GM19240 (cell line): ENCODE results near the gene USP21.

Source experiments
- DNase-seq: peaks from one replicate; pipeline ENCODE4 v3.0.0; 2011; ENCODE audit warnings: low spot score; ENCODE audit not compliant: insufficient read length

Gene USP21

GRCh38 chr1:161133220-161133740 lies 26.0 kb upstream of the USP21 start:
- DNase-seq: peak; percentile 22

DNA sequence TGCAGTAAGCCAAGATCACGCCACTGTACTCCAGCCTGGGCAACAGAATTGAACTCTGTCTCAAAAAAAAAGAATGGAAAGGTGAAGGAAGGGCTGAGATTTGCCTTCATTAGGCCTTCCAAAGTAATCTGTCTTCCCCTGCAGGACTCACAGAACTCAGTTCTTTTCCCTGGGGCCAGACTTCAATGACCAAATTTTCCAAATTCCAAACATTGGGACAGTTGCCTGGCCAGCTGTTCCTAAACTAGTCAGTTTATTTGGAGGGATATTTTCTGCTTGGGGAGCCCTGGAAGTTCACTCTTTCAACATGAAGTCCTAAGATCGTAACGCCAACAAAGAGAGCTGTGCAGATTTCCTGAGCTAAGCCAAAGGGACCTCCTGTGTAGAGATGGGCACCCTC lies 21.4 kb upstream of the USP21 start:
- DNase-seq: no peak

DNA sequence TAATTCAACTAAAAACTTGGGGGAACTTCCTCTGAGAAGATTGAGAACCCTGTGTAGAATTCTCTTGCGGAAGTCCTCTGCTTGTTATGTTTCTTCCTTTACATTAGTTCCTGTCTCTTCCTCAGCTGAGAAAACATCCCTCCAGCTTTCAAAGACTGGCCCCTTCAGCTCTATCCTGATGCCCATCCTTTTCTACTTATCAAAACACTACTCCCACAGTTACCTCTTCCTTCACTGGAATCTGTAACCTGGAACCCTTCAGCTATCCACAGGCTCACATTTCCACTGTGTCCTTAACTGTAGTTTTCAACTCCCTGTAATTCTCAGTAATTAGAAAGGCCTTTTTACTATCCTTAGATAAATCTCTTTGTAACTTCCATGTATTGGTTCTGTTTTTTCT lies 20.9 kb upstream of the USP21 start:
- DNase-seq: no peak

GRCh38 chr1:161139766-161140165 lies 19.5 kb upstream of the USP21 start:
- no peak for DNase-seq

DNA sequence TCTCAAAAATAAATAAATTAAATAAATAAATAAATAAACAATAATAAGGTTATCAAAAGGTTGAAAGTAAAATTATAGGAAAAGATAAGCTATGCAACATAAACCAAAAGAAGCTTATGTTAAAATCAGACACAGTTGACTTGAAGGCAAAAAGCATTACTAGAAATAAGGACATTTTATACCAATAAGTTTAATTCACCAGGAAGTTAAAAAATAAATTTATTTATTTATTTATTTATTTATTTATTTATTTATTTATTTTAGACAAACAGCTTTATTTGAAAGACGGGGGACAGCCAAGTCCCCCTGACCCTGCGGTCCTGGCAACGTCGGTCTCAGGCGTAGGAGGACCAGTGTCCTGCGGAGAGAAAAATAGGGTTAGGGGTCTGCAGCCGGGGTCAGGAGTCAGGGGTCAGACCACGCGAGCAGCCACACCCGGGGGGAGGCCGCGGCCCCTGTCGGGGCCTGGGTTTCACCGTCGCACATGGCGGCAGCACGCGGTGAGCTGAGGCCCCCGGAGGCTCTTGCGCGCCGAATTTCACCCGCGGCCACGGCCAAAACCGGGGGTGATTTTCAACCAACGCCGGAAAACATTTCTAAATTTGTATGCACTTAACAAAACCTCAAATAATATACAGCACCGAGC lies 18.4 kb upstream of the USP21 start:
- no peak for DNase-seq

- no peak for DNase-seq
These were observed 13.5 kb upstream of the USP21 start for GRCh38 chr1:161145832-161146231.

GRCh38 chr1:161153176-161153575 lies 6.1 kb upstream of the USP21 start:
- no peak for DNase-seq

DNA sequence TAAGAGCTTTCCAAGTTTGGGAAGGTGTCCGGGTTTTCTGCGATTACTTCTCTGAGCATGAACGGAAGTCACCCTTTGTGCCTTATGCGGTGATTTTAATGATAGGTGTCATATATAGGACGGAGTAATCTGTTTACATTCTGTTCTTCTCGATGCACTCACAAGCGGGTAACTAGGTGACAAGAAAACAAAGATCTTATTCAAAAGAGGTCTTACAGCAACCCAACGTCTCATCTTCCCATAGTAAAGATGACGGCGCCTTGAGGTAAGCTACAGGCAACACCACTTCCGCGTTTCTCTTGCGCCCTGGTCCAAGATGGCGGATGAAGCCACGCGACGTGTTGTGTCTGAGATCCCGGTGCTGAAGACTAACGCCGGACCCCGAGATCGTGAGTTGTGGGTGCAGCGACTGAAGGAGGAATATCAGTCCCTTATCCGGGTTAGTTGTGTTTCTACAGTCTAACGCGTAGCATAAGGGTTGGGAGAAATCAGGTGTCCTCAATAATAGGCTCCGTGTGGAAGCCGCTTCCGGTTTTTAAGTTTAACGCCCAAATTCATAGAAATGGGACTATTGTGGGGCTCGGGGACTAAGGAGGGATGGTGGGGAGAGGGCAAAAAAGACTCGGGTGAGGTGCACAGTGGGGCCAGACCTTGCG lies 5.5 kb upstream of the USP21 start, which contains the start of gene UFC1:
Gene UFC1 (plus strand): TSS at position 297 of the 656 bp plus-strand sequence. CDS start 20 bp downstream, at position 317.
- peak; percentile 81 for DNase-seq

GRCh38 chr1:161157867-161158266 lies 1.4 kb upstream of the USP21 start:
- no peak for DNase-seq

GRCh38 chr1:161158316-161159010 lies 837 bp upstream of the USP21 start:
- no peak for DNase-seq

GRCh38 chr1:161159913-161160243 lies 578 bp downstream of the USP21 start:
- DNase-seq: no peak

DNA sequence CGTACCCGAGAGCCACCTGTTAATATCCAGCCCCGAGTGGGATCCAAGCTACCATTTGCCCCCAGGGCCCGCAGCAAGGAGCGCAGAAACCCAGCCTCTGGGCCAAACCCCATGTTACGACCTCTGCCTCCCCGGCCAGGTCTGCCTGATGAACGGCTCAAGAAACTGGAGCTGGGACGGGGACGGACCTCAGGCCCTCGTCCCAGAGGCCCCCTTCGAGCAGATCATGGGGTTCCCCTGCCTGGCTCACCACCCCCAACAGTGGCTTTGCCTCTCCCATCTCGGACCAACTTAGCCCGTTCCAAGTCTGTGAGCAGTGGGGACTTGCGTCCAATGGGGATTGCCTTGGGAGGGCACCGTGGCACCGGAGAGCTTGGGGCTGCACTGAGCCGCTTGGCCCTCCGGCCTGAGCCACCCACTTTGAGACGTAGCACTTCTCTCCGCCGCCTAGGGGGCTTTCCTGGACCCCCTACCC lies 1.4 kb downstream of the USP21 start:
- DNase-seq: no peak

GRCh38 chr1:161161652-161162051 lies 2.4 kb downstream of the USP21 start:
- DNase-seq: no peak

GRCh38 chr1:161162052-161162451 lies 2.8 kb downstream of the USP21 start:
- no peak for DNase-seq

DNA sequence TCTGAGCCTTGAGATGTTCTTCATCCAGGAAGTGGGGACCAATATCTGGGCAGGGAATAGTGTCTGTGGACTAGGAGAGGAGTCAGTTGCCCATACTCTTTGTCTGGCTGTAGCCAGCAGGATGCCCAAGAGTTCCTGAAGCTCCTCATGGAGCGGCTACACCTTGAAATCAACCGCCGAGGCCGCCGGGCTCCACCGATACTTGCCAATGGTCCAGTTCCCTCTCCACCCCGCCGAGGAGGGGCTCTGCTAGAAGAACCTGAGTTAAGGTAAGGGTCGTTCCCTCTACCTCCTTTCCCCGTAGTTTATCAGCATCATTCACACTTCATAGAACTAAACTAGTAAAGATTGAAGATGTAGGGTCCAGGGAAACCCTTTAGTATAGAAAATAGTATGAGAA lies 3.5 kb downstream of the USP21 start:
- no peak for DNase-seq

DNA sequence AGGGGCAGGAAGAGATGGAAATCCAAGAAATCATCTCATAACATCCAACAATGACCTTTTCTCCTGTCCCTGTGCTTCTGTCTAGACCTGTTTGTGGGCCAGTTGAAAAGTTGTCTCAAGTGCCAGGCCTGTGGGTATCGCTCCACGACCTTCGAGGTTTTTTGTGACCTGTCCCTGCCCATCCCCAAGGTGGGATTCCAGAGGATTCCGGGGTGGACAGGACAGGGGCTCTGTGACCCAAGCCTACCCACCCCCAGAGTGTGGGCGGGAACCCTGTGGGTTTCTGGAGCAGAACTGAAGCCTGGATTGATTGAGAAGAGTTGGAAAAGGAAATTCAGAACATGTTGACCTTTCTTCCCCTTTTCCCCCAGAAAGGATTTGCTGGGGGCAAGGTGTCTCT lies 4.5 kb downstream of the USP21 start:
- no peak for DNase-seq

DNA sequence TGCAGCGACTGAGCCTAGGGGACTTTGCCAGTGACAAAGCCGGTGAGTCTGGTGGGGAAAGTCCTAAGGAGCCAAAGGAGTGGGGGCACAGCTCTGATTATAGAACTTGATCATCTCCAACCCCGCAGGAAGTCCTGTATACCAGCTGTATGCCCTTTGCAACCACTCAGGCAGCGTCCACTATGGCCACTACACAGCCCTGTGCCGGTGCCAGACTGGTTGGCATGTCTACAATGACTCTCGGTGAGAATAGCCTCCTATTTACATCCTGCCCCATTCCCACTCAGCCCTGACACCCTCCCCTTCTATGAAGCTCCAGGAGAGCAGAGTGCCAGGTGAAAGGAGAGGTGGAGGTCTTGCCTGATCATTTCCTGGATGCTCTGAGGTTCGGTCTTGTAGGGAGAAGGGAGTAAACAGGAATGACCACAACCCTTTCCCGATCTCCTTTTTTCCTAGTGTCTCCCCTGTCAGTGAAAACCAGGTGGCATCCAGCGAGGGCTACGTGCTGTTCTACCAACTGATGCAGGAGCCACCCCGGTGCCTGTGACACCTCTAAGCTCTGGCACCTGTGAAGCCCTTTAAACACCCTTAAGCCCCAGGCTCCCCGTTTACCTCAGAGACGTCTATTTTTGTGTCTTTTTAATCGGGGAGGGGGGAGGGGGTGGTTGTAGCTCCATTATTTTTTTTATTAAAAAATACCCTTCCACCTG lies 5.8 kb downstream of the USP21 start:
- no peak for DNase-seq

DNA sequence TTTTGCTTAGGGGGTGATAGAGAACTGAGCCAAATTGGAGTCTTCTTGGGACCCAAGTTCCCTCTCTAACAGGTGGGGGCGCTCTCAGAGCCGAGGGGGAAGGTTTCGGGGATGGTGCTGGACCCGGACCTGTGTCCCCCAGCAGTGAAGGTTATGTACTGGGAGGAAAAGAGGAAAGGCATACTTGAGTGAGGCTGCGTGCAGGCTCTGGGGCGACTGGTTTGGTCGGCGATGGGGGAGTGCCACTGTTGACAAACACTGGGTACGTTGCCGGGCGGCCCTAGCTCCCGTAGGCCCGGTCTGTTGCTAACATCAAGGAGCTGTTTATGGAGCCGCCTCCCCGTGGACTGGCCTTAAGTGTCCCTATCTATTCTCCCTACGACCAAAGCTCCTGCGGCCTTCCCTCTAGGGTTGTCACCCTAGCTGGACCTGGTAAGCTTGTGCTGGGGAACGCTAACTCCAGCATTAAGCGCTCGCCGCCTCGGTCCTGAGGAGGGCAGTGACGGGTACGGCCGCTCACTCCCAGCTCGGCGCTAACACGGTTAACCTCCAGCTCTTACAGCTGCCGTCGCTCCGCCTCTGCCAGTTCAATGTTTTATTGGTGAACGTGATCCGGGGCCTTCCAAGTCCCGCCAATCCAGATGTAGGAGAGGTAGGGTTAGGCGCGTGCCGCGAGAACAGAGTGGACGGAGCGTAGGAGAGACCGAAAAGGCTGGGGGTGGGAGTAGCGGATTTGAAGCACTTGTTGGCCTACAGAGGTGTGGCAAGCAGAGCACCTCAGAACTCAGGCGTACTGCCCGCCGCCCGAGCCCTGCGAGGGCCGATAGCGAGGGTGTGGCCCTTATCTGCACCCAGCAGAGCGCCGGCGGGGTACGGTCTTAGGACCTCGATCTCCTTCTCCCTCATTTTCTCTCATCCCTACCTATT lies 6.7 kb downstream of the USP21 start, which contains the start of gene PPOX:
Gene PPOX (plus strand): TSS at position 685 of the 927 bp plus-strand sequence. CDS start 422 bp downstream, outside the sequence.
- peak; percentile 87 for DNase-seq

- no peak for DNase-seq
These were observed 7.6 kb downstream of the USP21 start for GRCh38 chr1:161166669-161167548.
